ENCODE data around the gene CCDC9.

DNA sequence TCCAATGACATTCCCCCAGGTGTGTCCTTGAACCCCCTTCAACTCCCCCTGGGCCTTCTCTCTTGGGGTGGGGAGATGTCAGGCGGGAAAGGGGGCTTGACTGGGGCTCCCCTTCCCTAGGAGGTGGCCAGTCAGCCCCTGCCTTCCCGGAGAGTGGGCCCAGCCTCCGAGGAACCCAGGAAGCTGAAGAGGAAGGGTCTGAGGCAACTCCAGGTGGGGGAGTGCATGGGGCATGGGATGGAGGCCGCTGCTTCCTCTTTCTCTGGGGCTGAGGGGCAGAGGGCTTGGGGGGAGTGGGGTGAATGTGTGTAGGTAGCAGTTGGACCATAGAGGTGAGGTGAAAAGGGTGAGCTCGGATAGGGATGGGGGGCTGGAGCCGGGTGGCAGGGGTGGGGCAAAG lies 15.6 kb downstream of the CCDC9 start:
- TF ChIP-seq, protein P1, sequence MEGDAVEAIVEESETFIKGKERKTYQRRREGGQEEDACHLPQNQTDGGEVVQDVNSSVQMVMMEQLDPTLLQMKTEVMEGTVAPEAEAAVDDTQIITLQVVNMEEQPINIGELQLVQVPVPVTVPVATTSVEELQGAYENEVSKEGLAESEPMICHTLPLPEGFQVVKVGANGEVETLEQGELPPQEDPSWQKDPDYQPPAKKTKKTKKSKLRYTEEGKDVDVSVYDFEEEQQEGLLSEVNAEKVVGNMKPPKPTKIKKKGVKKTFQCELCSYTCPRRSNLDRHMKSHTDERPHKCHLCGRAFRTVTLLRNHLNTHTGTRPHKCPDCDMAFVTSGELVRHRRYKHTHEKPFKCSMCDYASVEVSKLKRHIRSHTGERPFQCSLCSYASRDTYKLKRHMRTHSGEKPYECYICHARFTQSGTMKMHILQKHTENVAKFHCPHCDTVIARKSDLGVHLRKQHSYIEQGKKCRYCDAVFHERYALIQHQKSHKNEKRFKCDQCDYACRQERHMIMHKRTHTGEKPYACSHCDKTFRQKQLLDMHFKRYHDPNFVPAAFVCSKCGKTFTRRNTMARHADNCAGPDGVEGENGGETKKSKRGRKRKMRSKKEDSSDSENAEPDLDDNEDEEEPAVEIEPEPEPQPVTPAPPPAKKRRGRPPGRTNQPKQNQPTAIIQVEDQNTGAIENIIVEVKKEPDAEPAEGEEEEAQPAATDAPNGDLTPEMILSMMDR (IDR thresholded peaks at IDR 0.05): no peak
- TF ChIP-seq POLR2A (IDR thresholded peaks at IDR 0.05) (no peak), EP300 (IDR thresholded peaks at IDR 0.05) (no peak)
